Astrocyte (in vitro differentiated cells and primary cell): ENCODE measurements around the gene ERF. TPM values are rescaled to one million over a fixed set of nuclear protein-coding genes. Genes with fewer than 3 reads are reported as not detected.

Experiments
- DNase-seq: peaks from one replicate; pipeline ENCODE4 v3.0.0-alpha.2; 2010; ENCODE audit warnings: low read depth
- FAIRE-seq: peaks from 2 replicates; lab custom pipeline; 2011; peaks lifted over from hg19 to GRCh38; lab: Jason Lieb, UNC
- H2AFZ ChIP-seq: 2 replicates; pipeline ENCODE4 v1.6.0; 2012; ENCODE audit warnings: low read depth, low read length, inconsistent platforms
- H3K27ac ChIP-seq: 2 replicates; pipeline ENCODE4 v1.5.1; 2011; ENCODE audit warnings: low read depth, low read length, inconsistent platforms
- H3K27me3 ChIP-seq: 2 replicates; pipeline ENCODE4 v1.6.0; 2011; ENCODE audit warnings: low read length, inconsistent platforms; ENCODE audit not compliant: insufficient read depth
- H3K36me3 ChIP-seq: 2 replicates; pipeline ENCODE4 v1.5.1; 2011; ENCODE audit warnings: low read length, inconsistent platforms; ENCODE audit not compliant: insufficient read depth
- H3K4me1 ChIP-seq: 2 replicates; pipeline ENCODE4 v1.5.1; 2011; ENCODE audit warnings: low read length, inconsistent platforms; ENCODE audit not compliant: insufficient read depth
- H3K4me2 ChIP-seq: 2 replicates; pipeline ENCODE4 v1.6.0; 2012; ENCODE audit warnings: low read length, inconsistent platforms
- H3K4me3 ChIP-seq: 2 replicates; pipeline ENCODE4 v1.5.1; 2011; ENCODE audit warnings: low read depth, mild to moderate bottlenecking, low read length, inconsistent platforms; ENCODE audit not compliant: insufficient read depth
- H3K79me2 ChIP-seq: 2 replicates; pipeline ENCODE4 v1.6.0; 2012; ENCODE audit warnings: mild to moderate bottlenecking, low read length, inconsistent platforms; ENCODE audit not compliant: insufficient read depth
- H3K9ac ChIP-seq: 2 replicates; pipeline ENCODE4 v1.6.0; 2012; ENCODE audit warnings: mild to moderate bottlenecking, low read length, inconsistent platforms
- H3K9me3 ChIP-seq: 2 replicates; pipeline ENCODE4 v1.5.1; 2012; ENCODE audit warnings: low read depth, mild to moderate bottlenecking, low read length, inconsistent platforms; ENCODE audit not compliant: insufficient read depth
- H4K20me1 ChIP-seq: 2 replicates; pipeline ENCODE4 v1.6.0; 2012; ENCODE audit warnings: low read length, inconsistent platforms; ENCODE audit not compliant: insufficient read depth
- H3K27ac Mint-ChIP-seq: one replicate; pipeline ENCODE4 v1.8.0; 2021; ENCODE audit warnings: mild to moderate bottlenecking, mixed read lengths; ENCODE audit not compliant: unreplicated experiment
- H3K27me3 Mint-ChIP-seq: one replicate; pipeline ENCODE4 v1.8.0; 2021; ENCODE audit warnings: low read depth, mixed read lengths; ENCODE audit not compliant: unreplicated experiment
- H3K36me3 Mint-ChIP-seq: one replicate; pipeline ENCODE4 v1.8.0; 2021; ENCODE audit warnings: low read depth, mixed read lengths; ENCODE audit not compliant: unreplicated experiment
- H3K4me1 Mint-ChIP-seq: one replicate; pipeline ENCODE4 v1.8.0; 2021; ENCODE audit warnings: low read depth, mixed read lengths; ENCODE audit not compliant: unreplicated experiment
- H3K4me3 Mint-ChIP-seq: one replicate; pipeline ENCODE4 v1.8.0; 2021; ENCODE audit warnings: mild to moderate bottlenecking, moderate library complexity, mixed read lengths; ENCODE audit not compliant: unreplicated experiment
- H3K9me3 Mint-ChIP-seq: one replicate; pipeline ENCODE4 v1.8.0; 2021; ENCODE audit warnings: mild to moderate bottlenecking, mixed read lengths; ENCODE audit not compliant: unreplicated experiment
- CTCF ChIP-seq: IDR thresholded peaks from 2 replicates; pipeline ENCODE4 v1.5.1; 2011; ENCODE audit warnings: low read depth, mild to moderate bottlenecking, inconsistent platforms, low read length, moderate library complexity; ENCODE audit not compliant: insufficient read depth
- EZH2 ChIP-seq: IDR thresholded peaks from 2 replicates; pipeline ENCODE4 v1.6.1; 2012; ENCODE audit warnings: mild to moderate bottlenecking, low read length, inconsistent platforms; ENCODE audit not compliant: insufficient read depth
- total RNA-seq: library from RNA; stranded (reverse); gene quantifications from 2 replicates; pipeline ENCODE4 v1.2.1, GENCODE V29; 2021

Gene ERF
- total RNA-seq, 1 donor from 2014 or later = 108 TPM

- H3K4me1 Mint-ChIP-seq = peaks cover 30% of the 10 kb centered on the region
- no peak overlapping the region for H3K4me3 Mint-ChIP-seq
- H3K27ac Mint-ChIP-seq = no peak overlapping the region
- TF ChIP-seq EZH2 = no peak
- H3K27me3 Mint-ChIP-seq = no peaks in the 10 kb centered on the region
- FAIRE-seq (no peak), DNase-seq (no peak)
- H4K20me1 ChIP-seq = peaks cover 40% of the 10 kb centered on the region
- H3K36me3 Mint-ChIP-seq = peaks cover 50% of the 10 kb centered on the region
- peaks cover 10% of the 10 kb centered on the region for H3K36me3 ChIP-seq
- peaks cover 36% of the 10 kb centered on the region for H3K4me1 ChIP-seq
- no peak overlapping the region for H3K4me2 ChIP-seq
- no peak overlapping the region for H3K9ac ChIP-seq
- no peak overlapping the region for H2AFZ ChIP-seq
- H3K27ac ChIP-seq = no peak overlapping the region
- no peak overlapping the region for H3K4me3 ChIP-seq
- H3K79me2 ChIP-seq = peaks cover 29% of the 10 kb centered on the region
- H3K9me3 Mint-ChIP-seq = no peaks in the 10 kb centered on the region
- no peaks in the 10 kb centered on the region for H3K27me3 ChIP-seq
- no peaks in the 10 kb centered on the region for H3K9me3 ChIP-seq
These were observed 51.2 kb downstream of the ERF start for GRCh38 chr19:42203700-42204099.

- peaks cover 22% of the 10 kb centered on the region for H3K4me1 Mint-ChIP-seq
- Histone ChIP-seq H3K9ac (no peak overlapping the region), H2AFZ (no peak overlapping the region), H4K20me1 (peaks cover 43% of the 10 kb centered on the region), H3K36me3 (peaks cover 14% of the 10 kb centered on the region), H3K9me3 (no peaks in the 10 kb centered on the region), H3K4me1 (peaks cover 24% of the 10 kb centered on the region), H3K27me3 (no peaks in the 10 kb centered on the region), H3K27ac (no peak overlapping the region), H3K4me3 (no peak overlapping the region), H3K4me2 (no peak overlapping the region), H3K79me2 (peaks cover 29% of the 10 kb centered on the region)
- H3K9me3 Mint-ChIP-seq = no peaks in the 10 kb centered on the region
- TF ChIP-seq EZH2 (no peak), CTCF (no peak)
- no peak for FAIRE-seq
- DNase-seq = no peak
- peak overlapping the region; percentile 20 for H3K27ac Mint-ChIP-seq
- H3K27me3 Mint-ChIP-seq = no peaks in the 10 kb centered on the region
- peaks cover 47% of the 10 kb centered on the region for H3K36me3 Mint-ChIP-seq
- no peak overlapping the region for H3K4me3 Mint-ChIP-seq
These were observed 52.5 kb downstream of the ERF start for GRCh38 chr19:42202290-42202880.

GRCh38 chr19:42201489-42202289 is 53.2 kb downstream of the ERF start:
- Mint-ChIP-seq H3K27ac (no peak overlapping the region), H3K4me3 (no peak overlapping the region), H3K27me3 (no peaks in the 10 kb centered on the region), H3K4me1 (peaks cover 15% of the 10 kb centered on the region), H3K9me3 (no peaks in the 10 kb centered on the region), H3K36me3 (peaks cover 44% of the 10 kb centered on the region)
- no peak overlapping the region for H3K27ac ChIP-seq
- no peak overlapping the region for H3K9ac ChIP-seq
- no peaks in the 10 kb centered on the region for H3K27me3 ChIP-seq
- no peak overlapping the region for H3K4me2 ChIP-seq
- peaks cover 14% of the 10 kb centered on the region for H3K36me3 ChIP-seq
- DNase-seq (no peak), FAIRE-seq (no peak)
- H3K4me3 ChIP-seq = no peak overlapping the region
- H3K79me2 ChIP-seq = peaks cover 26% of the 10 kb centered on the region
- no peaks in the 10 kb centered on the region for H3K9me3 ChIP-seq
- peaks cover 17% of the 10 kb centered on the region for H3K4me1 ChIP-seq
- peaks cover 43% of the 10 kb centered on the region for H4K20me1 ChIP-seq
- no peak overlapping the region for H2AFZ ChIP-seq
- TF ChIP-seq CTCF (no peak), EZH2 (no peak)
